ENCODE results near the gene NRG2. TPM values are rescaled to one million over a fixed set of nuclear protein-coding genes. Genes with fewer than 3 reads are reported as not detected.

The NRG2 gene
- total and polyA plus RNA-seq, 8 donors: 0.68 to 10.6 (median 7.5) TPM

GRCh38 chr5:139967353-139967752 lies 75.7 kb downstream of the NRG2 start:
- no peak for ATAC-seq
- intact Hi-C loops (cut with DNase I): loop anchor here in 1 of 2 donors (5.0 to 10.0 kb wide), 2 partner anchors 103 to 180 kb away; no protein-coding TSS in a partner anchor
- no peak for TF ChIP-seq CTCF (IDR thresholded peaks at IDR 0.05)

GRCh38 chr5:139966856-139967255 lies 76.2 kb downstream of the NRG2 start:
- DNase-seq (no peak), ATAC-seq (no peak)
- peaks cover 0 to 6% of the 10 kb centered on the region in 2 donors for H3K4me1 ChIP-seq
- no peaks in the 10 kb centered on the region for H3K9me3 ChIP-seq
- no peak for TF ChIP-seq CTCF (IDR thresholded peaks at IDR 0.05)
- intact Hi-C loops (cut with DNase I): loop anchor here in 1 of 2 donors (5.0 to 10.0 kb wide), 2 partner anchors 102 to 180 kb away; no protein-coding TSS in a partner anchor
- no peaks in the 10 kb centered on the region for H3K27me3 ChIP-seq
- H3K4me3 ChIP-seq: no peak overlapping the region
- H3K27ac ChIP-seq: no peak overlapping the region
- H3K36me3 ChIP-seq: no peaks in the 10 kb centered on the region

More at GRCh38 chr5:139967353-139967752, 75.7 kb downstream of the NRG2 start:
- no peak overlapping the region for H3K4me3 ChIP-seq
- no peaks in the 10 kb centered on the region for H3K36me3 ChIP-seq
- DNase-seq: no peak
- H3K9me3 ChIP-seq: no peaks in the 10 kb centered on the region
- H3K4me1 ChIP-seq: peaks cover 0 to 6% of the 10 kb centered on the region in 2 donors
- H3K27ac ChIP-seq: no peak overlapping the region
- no peaks in the 10 kb centered on the region for H3K27me3 ChIP-seq

- ATAC-seq (no peak), DNase-seq (no peak)
- no peaks in the 10 kb centered on the region for H3K27me3 ChIP-seq
Observed at GRCh38 chr5:139964994-139965565, 78.0 kb downstream of the NRG2 start.

GRCh38 chr5:139964266-139964993 lies 78.7 kb downstream of the NRG2 start:
- Histone ChIP-seq H3K9me3 (no peaks in the 10 kb centered on the region), H3K4me3 (no peak overlapping the region), H3K4me1 (peaks cover 0 to 6% of the 10 kb centered on the region in 2 donors), H3K36me3 (no peaks in the 10 kb centered on the region), H3K27ac (no peak overlapping the region), H3K27me3 (no peaks in the 10 kb centered on the region)
- ATAC-seq (no peak), DNase-seq (no peak)
- intact Hi-C loops (cut with DNase I): loop anchor here in 1 of 2 donors (10.0 kb wide), 1 partner anchor 100 kb away; no protein-coding TSS in a partner anchor
- no peak for TF ChIP-seq CTCF (IDR thresholded peaks at IDR 0.05)

More at GRCh38 chr5:139964994-139965565, 78.0 kb downstream of the NRG2 start:
- Histone ChIP-seq H3K36me3 (no peaks in the 10 kb centered on the region), H3K27ac (no peak overlapping the region), H3K9me3 (no peaks in the 10 kb centered on the region), H3K4me1 (peaks cover 0 to 6% of the 10 kb centered on the region in 2 donors), H3K4me3 (no peak overlapping the region)
- intact Hi-C loops (cut with DNase I): loop anchor here in 1 of 2 donors (5.0 to 10.0 kb wide), 2 partner anchors 100 to 178 kb away; no protein-coding TSS in a partner anchor
- no peak for TF ChIP-seq CTCF (IDR thresholded peaks at IDR 0.05)

GRCh38 chr5:139962445-139962844 lies 80.7 kb downstream of the NRG2 start:
- Histone ChIP-seq H3K4me1 (no peaks in the 10 kb centered on the region), H3K9me3 (no peaks in the 10 kb centered on the region), H3K4me3 (no peak overlapping the region), H3K27me3 (no peaks in the 10 kb centered on the region), H3K27ac (no peak overlapping the region), H3K36me3 (no peaks in the 10 kb centered on the region)
- ATAC-seq: no peak
- intact Hi-C loops (cut with DNase I): loop anchor here in 1 of 2 donors (10.0 kb wide), 1 partner anchor 98 kb away; no protein-coding TSS in a partner anchor
- TF ChIP-seq CTCF (IDR thresholded peaks at IDR 0.05): no peak
- DNase-seq: no peak
